HG02610 (cell line): ENCODE measurements around the gene PCDHA2.
"Not testable (repeated sequence)": the region's sequence is repeated elsewhere in the genome, so short reads cannot be mapped to it uniquely, and the experiment has no call there.

ENCODE experiments used
- ATAC-seq: cut with Tn5 transposase; IDR thresholded peaks from one replicate; pipeline ENCODE4 v1.9.1; 2021; ENCODE audit warnings: mild to moderate bottlenecking, moderate library complexity; ENCODE audit not compliant: unreplicated experiment

PCDHA2 gene

DNA sequence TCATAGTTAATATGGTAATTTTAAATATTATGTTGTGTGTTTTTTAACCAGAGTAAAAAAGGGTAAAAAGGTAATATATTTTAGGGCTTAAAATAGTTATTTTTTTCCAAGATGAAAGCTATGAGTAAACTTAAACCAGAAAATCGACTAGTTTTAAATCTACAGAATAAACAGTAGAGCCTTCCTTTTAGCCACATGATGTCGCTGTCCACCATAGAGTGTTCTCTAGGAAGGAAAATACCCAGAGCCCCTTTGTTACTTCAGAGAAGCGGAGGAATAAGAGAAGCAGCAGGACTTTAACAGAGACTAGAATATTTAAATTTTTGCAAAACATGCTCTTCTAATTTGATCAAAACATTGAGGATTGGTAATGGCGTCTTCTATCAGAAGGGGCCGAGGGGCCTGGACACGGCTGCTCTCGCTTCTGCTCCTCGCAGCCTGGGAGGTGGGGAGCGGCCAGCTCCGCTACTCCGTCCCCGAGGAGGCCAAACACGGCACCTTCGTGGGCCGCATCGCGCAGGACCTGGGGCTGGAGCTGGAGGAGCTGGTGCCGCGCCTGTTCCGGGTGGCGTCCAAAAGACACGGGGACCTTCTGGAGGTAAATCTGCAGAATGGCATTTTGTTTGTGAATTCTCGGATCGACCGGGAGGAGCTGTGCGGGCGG is at the start of gene PCDHA2:
TSS of gene PCDHA2 (plus strand) at position 258 of the 664 bp plus-strand sequence.
- ATAC-seq = no peak

DNA sequence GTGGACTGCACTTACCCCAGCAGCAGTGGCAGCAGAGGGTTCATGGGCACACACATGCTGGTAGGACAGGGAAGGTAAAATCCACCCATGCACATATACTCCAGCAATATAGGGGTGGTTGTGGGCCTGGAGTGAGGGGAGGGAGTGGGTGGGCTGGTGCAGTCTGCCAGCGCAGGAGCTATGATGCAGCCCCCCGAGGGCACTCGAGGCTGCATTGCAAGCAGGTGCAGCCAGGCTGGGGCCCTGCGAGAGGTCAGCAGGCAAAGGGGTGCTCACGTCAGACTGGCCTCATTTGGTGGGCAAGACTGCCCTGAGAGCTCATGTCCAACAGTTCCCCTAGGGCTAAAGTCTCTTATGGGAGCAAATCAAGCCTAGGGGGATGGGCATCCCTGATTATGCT is 41.1 kb upstream of the PCDHA2 start:
- ATAC-seq = no peak

DNA sequence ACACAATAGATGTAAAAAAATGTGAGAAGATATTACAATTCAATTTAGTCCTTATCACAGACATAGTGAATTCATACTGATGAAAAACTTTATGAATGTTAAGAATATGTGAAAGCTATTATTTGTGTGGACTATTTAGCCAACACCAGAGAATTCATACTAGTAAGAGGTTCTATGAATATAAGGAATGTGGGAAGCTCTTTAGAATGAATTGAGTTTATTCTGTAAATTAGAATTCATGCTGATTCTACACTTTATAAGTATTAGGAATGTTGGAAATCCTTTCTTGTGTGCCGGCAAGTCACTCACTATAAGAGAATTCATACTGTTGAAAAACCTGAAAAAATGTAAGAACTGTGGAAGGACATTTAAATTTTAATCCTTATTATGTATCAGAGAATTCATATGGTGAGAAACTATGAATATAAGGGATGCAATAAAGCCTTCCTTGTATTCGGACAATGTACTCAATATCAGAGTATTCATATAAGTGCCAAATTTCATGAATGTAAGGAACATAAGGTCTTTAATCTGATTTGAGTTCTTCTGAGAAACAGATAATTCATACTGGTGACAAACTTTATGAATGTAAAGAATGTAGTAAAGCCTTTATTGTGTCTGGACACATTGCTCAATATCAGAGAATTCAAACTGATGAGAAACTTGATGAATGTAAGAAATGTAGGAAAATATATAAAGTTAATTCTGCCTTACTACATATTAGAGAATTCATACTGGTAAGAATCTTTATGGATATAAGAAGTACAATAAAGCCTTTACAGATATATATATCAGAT is 30.3 kb upstream of the PCDHA2 start:
- no peak for ATAC-seq

- ATAC-seq = no peak
These were observed 27.2 kb upstream of the PCDHA2 start for GRCh38 chr5:140767444-140767843.

- no peak for ATAC-seq
These were observed 14.1 kb upstream of the PCDHA2 start for GRCh38 chr5:140780512-140780911.

GRCh38 chr5:140785905-140786686 is 8.6 kb upstream of the PCDHA2 start, which contains the start of gene PCDHA1:
Gene PCDHA1 (plus strand): TSS chr5:140786140.
- ATAC-seq = no peak

- ATAC-seq = not testable (repeated sequence)
These were observed 7.2 kb upstream of the PCDHA2 start for GRCh38 chr5:140787422-140787821.

DNA sequence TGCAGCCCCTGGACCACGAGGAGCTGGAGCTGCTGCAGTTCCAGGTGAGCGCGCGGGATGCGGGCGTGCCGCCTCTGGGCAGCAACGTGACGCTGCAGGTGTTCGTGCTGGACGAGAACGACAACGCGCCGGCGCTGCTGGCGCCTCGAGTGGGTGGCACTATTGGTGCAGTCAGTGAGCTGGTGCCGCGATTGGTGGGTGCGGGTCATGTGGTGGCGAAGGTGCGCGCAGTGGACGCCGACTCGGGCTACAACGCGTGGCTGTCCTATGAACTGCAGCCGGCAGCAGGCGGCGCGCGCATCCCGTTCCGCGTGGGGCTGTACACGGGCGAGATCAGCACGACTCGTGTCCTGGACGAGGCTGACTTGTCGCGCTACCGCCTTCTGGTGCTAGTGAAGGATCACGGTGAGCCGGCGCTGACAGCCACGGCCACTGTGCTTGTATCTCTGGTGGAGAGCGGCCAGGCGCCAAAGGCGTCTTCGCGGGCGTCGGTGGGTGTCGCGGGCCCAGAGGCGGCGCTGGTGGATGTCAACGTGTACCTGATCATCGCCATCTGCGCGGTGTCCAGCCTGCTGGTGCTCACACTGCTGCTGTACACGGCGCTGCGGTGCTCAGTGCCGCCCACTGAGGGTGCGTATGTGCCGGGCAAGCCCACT is 6.7 kb upstream of the PCDHA2 start:
- ATAC-seq = not testable (repeated sequence)

DNA sequence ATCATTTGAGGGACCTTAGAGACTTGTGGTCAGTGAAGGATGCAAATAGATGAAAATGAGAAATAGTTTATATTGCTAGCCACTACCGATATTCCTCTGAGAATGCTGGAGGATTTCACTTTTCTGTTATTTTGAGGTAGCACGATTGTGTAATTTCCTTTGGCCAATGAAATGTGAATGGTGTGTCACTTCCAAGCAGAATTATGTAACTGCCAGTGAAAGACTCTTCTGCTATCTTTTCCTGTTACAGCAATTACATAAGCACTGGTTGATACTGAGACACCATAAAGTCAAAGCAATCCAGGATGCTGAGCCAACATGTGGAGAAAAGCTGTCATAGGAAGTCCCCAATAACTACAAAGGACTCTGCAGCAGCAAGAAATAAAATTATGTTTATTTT is 3.6 kb upstream of the PCDHA2 start:
- ATAC-seq = no peak

- ATAC-seq = no peak
These were observed 598 bp downstream of the PCDHA2 start for GRCh38 chr5:140795259-140795641.

- not testable (repeated sequence) for ATAC-seq
These were observed 1.5 kb downstream of the PCDHA2 start for GRCh38 chr5:140796072-140796717.

DNA sequence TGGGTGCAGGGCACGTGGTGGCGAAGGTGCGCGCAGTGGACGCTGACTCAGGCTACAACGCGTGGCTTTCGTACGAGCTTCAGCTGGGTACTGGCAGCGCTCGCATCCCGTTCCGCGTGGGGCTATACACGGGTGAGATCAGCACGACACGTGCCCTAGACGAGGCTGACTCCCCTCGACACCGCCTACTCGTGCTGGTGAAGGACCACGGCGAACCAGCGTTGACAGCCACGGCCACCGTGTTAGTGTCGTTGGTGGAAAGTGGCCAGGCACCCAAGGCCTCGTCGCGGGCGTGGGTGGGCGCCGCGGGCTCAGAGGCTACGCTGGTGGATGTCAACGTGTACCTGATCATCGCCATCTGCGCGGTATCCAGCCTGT is 2.1 kb downstream of the PCDHA2 start:
- ATAC-seq = no peak

GRCh38 chr5:140800816-140801493 is 6.3 kb downstream of the PCDHA2 start, which contains the start of gene PCDHA3:
Gene PCDHA3 (plus strand): TSS chr5:140801057.
- ATAC-seq = no peak

- ATAC-seq = no peak
These were observed 6.8 kb downstream of the PCDHA2 start for GRCh38 chr5:140801494-140801841.

DNA sequence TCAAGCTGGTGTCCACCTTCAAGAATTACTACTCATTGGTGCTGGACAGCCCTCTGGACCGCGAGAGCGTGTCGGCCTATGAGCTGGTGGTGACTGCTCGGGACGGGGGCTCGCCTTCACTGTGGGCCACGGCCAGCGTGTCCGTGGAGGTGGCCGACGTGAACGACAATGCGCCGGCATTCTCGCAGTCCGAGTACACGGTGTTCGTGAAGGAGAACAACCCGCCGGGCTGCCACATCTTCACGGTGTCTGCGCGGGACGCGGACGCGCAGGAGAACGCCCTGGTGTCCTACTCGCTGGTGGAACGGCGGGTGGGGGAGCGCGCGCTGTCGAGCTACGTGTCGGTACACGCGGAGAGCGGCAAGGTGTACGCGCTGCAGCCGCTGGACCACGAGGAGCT is 7.7 kb downstream of the PCDHA2 start:
- ATAC-seq = not testable (repeated sequence)

- no peak for ATAC-seq
These were observed 8.2 kb downstream of the PCDHA2 start for GRCh38 chr5:140802781-140803271.

DNA sequence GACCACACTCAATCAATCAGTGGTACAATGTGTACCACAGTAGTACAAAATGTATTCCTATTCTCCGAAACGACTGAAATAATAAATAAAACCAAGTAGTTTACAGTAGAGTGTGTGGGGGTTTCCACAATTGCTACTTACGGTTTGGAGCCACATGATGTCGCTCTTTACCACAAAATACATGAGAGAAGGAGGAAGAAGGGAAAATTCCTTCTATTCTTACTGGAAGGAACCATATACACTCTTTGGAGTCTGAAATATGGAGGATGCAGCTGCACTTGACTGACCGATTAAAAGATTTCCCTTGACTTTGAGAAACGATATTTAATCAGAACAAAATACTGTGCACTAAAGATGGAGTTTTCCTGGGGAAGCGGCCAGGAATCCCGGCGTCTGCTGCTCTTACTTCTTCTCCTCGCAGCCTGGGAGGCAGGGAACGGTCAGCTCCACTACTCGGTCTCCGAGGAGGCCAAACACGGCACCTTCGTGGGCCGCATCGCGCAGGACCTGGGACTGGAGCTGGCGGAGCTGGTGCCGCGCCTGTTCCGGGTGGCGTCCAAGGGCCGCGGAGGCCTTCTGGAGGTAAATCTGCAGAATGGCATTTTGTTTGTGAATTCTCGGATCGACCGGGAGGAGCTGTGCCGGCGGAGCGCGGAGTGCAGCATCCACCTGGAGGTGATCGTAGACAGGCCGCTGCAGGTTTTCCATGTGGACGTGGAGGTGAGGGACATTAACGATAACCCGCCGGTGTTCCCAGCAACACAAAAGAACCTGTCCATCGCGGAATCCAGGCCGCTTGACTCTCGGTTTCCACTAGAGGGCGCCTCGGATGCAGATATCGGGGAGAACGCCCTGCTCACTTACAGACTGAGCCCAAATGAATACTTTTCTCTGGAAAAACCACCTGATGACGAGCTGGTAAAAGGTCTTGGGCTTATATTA is 12.5 kb downstream of the PCDHA2 start, which contains the start of gene PCDHA4:
TSS of gene PCDHA4 (plus strand) at position 235 of the 942 bp plus-strand sequence.
- no peak for ATAC-seq

DNA sequence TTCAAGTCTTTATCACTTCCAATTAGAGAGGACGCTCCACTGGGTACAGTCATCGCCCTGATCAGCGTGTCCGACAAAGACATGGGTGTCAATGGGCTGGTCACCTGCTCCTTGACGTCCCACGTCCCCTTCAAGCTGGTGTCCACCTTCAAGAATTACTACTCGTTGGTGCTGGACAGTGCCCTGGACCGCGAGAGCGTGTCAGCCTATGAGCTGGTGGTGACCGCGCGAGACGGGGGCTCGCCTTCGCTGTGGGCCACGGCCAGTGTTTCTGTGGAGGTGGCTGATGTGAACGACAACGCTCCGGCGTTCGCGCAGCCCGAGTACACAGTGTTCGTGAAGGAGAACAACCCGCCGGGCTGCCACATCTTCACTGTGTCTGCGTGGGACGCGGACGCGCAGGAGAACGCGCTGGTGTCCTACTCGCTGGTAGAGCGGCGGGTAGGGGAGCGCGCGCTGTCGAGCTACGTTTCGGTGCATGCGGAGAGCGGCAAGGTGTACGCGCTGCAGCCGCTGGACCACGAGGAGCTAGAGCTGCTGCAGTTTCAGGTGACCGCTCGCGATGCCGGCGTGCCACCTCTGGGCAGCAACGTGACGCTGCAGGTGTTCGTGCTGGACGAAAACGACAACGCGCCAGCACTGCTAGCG is 13.7 kb downstream of the PCDHA2 start:
- ATAC-seq = not testable (repeated sequence)
